CD1c-positive myeloid dendritic cell (primary cell): Measurements from ENCODE around the gene RETREG3.
A peak's percentile ranks its signal among the peaks of the same experiment; 100 is the strongest.
"Not testable (repeated sequence)": the region's sequence is repeated elsewhere in the genome, so short reads cannot be mapped to it uniquely, and the experiment has no call there.

Experiments used
- DNase-seq: peaks from one replicate; pipeline ENCODE4 v3.0.0-alpha.2; 2016; ENCODE audit errors: extremely low spot score

RETREG3 gene

DNA sequence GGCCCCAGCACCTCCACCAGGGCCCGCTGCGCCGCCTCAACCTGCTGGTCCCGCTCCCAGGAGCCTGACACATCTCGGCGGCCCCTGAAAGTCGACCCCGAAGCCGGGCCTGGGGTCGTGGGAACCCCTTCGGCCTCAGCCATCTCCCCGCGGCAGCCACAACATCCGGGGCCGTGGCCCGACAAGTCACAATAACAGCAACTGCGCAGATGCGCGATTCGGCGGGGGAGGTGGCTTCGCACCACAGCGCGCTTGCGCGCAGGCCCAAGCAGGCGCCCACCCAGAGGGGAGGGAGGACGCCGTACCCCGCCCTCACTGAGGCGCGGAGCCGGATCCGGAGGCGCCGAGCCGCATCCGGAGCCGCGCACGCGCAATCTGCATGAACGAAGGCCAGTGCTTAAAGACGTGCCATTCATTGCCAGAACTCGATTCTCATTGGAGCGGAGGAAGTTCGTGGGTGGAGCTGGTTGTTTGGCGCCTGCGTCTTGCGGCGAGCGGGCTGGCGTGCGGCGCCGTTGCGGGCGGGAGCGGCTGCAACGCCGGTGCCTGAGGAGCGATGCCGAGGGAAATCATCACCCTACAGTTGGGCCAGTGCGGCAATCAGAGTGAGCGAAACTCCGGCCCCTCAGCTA lies at the start of gene RETREG3, which contains the start of gene TUBG1:
Gene RETREG3 (minus strand): TSS at position 193 of the 632 bp plus-strand sequence. CDS start 50 bp downstream, at position 143.
Gene TUBG1 (plus strand): TSS at position 502 of the 632 bp plus-strand sequence. CDS start 55 bp downstream, at position 557.
- peak; percentile 100 for DNase-seq

DNA sequence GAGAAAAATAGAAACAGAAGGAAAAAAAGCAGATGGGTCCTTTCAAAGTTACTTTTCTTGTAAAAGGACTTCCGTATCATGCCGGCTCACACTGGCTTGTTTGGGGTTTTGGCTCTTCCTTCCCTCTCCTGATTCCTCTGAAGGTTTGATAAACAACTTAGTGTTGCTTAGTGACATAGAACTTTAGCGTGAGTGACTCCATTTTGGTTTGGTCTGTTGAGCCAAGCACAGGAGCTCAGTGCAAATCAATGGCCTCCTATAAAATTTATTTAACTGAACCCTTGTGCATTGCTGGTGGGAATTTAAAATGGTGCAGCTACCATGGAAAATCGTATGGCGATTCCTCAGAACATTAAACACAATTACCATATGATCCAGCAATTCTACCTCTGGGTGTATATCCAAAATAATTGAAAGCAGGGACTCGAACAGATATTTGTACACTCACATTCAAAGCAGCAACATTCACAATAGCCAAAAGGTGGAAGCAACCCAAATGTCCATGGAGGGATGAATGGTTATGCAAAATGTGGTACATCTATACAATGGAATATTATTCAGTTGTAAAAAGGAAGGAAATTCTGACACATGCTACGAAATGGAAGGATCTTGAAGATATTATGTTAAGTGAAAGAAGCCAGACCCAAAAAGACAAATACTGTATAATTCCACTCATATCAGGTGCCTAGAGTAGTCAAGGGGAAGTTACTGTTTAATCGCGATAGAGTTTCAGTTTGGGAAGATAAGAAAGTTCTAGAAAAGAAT lies 48.8 kb upstream of the RETREG3 start:
- DNase-seq = no peak

- no peak for DNase-seq
These were observed 46.4 kb upstream of the RETREG3 start for GRCh38 chr17:42655528-42655927.

GRCh38 chr17:42653179-42654124 lies 44.3 kb upstream of the RETREG3 start:
- no peak for DNase-seq

- DNase-seq = no peak
These were observed 42.2 kb upstream of the RETREG3 start for GRCh38 chr17:42651392-42651791.

- DNase-seq = no peak
These were observed 38.6 kb upstream of the RETREG3 start for GRCh38 chr17:42647778-42648177.

DNA sequence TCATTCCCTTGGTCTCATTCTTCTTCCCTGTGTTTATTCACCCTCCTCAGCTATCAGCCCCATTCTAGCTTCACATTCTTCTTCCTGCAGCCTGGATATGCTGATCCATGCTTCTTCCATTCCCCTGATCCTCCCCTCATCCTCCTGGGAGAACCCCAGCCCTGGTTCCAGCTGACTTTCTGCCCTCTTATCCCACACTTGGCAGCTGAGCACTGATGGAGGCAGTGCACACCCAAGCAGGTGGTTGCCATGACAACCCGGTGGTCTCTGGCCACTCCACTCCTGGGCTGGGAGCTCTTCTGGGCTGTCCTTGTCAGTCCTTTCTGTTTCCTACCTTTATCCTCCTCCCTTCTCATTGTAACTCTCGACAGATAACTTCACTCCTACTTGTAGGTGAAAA lies 33.2 kb upstream of the RETREG3 start:
- no peak for DNase-seq

- no peak for DNase-seq
These were observed 30.9 kb upstream of the RETREG3 start for GRCh38 chr17:42640121-42640520.

DNA sequence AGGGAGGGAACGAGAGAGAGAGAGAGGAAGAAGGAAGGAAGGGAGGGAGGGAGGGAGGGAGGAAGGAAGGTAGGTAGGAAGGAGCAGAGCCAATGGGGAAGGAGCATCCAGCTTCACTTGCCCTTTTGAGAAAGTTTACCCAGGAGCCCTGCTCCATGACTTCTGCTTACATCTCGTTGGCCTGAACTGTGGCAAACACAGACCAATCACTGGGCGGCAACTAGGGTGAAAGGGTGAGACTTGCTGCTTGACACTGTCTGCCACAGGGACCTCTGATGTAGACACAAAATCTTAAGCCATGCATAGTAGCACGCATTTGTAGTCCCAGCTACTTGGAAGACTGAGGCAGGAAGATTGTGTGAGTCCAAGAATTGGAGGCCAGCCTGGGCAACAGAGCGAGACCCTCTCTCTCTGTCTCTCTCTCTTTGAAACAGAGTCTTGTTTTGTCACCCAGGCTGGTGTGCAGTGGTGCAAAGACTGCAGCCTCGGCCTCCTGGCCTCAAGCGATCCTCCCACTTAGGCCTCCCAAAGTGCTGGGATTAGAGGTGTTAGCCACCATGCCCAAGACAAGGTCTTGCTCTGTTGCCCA lies 30.4 kb upstream of the RETREG3 start:
- no peak for DNase-seq

- no peak for DNase-seq
These were observed 23.8 kb upstream of the RETREG3 start for GRCh38 chr17:42632949-42633444.

DNA sequence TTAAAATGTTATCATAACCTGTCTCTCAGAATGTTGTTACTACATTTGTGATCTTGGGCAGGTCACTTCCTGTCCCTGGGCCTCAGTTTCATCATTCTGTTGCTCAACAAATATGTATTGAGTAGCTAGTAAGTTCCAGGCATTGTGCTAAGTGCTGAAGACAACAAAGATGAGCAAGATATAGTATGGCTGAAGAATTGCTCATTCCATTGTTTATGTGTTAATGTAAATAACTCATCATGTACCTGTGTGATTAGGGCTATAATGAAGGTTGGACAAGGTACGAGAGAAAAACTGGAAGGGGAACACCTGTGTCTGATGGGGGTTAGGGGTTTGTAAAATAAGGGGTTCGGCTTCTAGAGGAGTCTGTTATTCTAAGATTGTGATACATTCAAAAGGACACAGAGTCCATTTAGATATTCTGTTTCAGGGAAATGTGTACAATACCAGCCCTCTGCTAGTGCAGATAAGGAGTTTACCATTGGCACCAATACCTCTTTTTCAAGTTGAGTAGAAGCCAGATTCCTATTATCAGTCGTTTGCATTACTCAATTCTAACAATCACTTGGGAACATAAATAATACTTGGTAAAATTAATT lies 20.3 kb upstream of the RETREG3 start:
- DNase-seq = no peak

GRCh38 chr17:42627032-42627764 lies 18.0 kb upstream of the RETREG3 start:
- not testable (repeated sequence) for DNase-seq

DNA sequence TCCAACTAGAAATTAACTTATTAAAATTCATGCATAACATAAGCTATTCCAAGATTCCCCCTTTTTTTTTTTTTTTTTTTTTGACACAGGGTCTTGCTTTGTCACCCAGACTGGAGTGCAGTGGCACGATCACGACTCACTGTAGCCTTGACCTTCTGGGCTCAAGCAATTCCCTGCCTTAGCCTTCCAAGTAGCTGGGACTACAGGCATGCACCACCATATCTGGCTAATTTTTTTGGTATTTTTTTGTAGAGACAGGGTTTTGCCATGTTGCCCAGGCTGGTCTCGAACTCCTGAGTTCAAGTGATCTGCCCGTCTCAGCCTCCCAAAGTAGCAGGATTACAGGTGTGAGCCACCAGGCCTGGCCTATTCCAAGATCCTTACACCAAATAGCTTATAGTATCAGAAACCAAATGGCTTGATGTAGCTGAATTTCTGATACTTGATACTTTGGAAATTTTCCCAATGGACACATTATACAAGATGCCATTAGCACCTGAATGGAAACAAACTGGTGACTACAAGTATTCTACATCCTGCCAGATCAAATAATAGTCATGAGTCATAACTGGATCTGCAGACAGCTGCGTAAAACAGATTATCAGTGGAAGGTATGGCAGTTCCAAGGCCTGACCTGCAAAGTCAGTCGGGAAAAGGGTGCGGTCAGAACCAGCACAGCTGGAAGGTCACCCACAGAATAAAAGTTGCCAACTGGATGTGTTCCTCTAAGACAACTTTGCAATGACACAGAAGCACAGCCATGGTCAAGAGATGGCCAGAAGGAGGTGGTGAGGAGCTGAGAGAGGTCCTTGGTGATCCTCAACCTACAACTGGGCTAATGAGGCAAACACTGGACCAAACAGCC lies 14.8 kb upstream of the RETREG3 start:
- DNase-seq = no peak

- DNase-seq = no peak
These were observed 14.1 kb upstream of the RETREG3 start for GRCh38 chr17:42623271-42623670.

GRCh38 chr17:42621987-42622386 lies 12.8 kb upstream of the RETREG3 start:
- not testable (repeated sequence) for DNase-seq

DNA sequence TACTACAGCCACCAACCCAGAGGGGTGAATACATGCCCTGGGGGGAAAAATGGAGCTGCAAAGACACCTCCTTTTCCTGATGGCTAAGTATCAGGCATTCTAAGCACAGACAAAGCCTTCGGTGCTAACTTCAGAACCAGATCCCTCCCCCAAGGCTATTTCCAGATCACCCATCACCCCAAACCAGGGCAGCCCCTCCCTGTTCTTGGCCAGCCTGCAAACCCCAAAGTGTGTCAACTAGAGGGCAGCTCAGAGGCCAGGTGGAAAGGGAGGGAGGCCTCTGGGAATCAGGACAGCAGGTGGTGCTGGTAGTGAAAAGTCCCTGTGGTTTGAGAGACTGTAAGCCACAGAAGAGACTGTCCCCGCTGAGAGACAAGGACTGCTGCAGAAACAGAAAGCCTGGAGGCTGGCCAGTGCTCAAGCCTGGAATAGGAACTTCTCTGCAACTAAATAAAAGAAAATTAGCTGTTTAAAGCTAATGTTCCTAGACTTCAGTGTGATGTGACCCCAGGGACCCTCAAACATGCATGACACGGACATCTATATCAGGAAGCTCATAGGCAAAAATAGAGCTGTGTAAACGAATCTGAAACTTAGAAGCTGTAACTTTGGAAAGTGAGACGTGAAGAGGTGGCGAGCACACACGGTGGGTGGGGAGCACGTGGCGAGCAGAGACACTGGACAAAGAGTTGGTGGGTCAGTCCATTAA lies 9.4 kb upstream of the RETREG3 start:
- DNase-seq = no peak

- DNase-seq = no peak
These were observed 8.8 kb upstream of the RETREG3 start for GRCh38 chr17:42617956-42618431.

DNA sequence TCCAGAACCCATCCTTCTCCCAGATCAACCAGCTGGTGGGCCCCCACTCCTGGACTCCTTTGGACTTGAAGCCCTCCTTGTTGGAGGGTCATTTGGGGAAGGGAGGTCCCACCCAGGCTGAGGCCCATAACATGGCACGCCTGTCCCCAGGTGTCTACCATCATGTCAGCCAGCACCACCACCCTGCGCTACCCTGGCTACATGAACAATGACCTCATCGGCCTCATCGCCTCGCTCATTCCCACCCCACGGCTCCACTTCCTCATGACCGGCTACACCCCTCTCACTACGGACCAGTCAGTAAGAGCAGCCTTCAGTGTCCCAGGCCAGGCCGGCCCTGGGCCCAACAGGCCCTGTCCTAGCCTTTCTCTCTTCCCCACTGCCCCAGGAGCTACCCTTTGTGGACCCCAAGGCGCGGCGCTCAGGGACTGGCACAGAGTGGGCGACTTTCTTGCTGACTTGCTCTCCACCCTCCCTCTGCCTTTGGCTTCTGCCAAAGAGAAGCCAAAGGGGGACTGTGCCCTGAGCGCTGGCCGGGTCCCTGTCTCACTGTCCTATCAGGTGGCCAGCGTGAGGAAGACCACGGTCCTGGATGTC lies 4.6 kb upstream of the RETREG3 start:
- DNase-seq = no peak
